ENCODE results near the gene TMEM258.

GRCh38 chr11:61797263-61797944 lies 5.0 kb upstream of the TMEM258 start:
- TF ChIP-seq BHLHE40 (IDR thresholded peaks at IDR 0.05; ENCODE audit: borderline replicate concordance): no peak
- TF ChIP-seq, protein P1, sequence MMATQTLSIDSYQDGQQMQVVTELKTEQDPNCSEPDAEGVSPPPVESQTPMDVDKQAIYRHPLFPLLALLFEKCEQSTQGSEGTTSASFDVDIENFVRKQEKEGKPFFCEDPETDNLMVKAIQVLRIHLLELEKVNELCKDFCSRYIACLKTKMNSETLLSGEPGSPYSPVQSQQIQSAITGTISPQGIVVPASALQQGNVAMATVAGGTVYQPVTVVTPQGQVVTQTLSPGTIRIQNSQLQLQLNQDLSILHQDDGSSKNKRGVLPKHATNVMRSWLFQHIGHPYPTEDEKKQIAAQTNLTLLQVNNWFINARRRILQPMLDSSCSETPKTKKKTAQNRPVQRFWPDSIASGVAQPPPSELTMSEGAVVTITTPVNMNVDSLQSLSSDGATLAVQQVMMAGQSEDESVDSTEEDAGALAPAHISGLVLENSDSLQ (IDR thresholded peaks at IDR 0.05): 0 out of 2 replicates have a peak, but pooled peaks have one; percentile 2
- no peak for TF ChIP-seq FOXM1 (IDR thresholded peaks at IDR 0.05; ENCODE audit: borderline replicate concordance)
- no peak for TF ChIP-seq FOXK2 (IDR thresholded peaks at IDR 0.05)
- no peak for TF ChIP-seq HDGF (IDR thresholded peaks at IDR 0.05; ENCODE audit: borderline replicate concordance)
- no peak for TF ChIP-seq SP1 (IDR thresholded peaks at IDR 0.05)
- TF ChIP-seq NFRKB (IDR thresholded peaks at IDR 0.05): no peak
- TF ChIP-seq SUZ12 (IDR thresholded peaks at IDR 0.05): no peak

Measured in HEK293T (cell line).